PC-3 (cell line): Measurements from ENCODE around the gene CRYBB3.

Source experiments
- EZH2 ChIP-seq: fragments of 300-600 bp; sonication (generic); IDR thresholded peaks from one replicate; pipeline ENCODE4 v1.6.1; 2017; ENCODE audit warnings: antibody characterized with exemption, mild to moderate bottlenecking, low read length; ENCODE audit not compliant: unreplicated experiment
- EZH2phosphoT487 ChIP-seq: fragments of 300-600 bp; sonication (generic); IDR thresholded peaks from 2 replicates; pipeline ENCODE4 v1.6.1; 2018; ENCODE audit warnings: mild to moderate bottlenecking, antibody characterized with exemption, low read length, borderline replicate concordance
- TF ChIP-seq, protein P1 (sequence below): fragments of 300-600 bp; sonication (generic); conservative IDR thresholded peaks from 2 replicates; pipeline ENCODE4 v1.5.1; 2017; ENCODE audit warnings: antibody characterized with exemption, low read depth, mild to moderate bottlenecking, low read length

DNA sequence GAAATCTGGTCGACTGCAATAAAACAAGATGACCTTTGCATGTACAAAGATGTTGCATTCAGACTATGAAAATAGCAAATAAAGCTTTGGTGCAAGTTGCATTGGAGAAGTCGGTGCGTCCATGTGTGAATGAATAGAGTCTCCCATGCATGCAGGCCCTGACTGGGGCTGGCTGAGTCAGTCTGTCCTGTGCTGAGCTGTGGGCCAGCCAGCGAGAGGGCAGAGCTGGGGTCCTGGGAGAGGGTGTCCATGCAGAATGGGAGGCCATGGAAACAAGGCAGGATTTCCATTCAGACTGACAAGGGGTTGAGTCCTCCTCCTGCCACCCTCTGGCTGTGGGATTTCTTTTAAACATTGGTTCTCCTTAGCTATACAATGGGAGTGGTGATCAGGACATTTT lies 2.3 kb upstream of the CRYBB3 start:
- TF ChIP-seq, protein P1, sequence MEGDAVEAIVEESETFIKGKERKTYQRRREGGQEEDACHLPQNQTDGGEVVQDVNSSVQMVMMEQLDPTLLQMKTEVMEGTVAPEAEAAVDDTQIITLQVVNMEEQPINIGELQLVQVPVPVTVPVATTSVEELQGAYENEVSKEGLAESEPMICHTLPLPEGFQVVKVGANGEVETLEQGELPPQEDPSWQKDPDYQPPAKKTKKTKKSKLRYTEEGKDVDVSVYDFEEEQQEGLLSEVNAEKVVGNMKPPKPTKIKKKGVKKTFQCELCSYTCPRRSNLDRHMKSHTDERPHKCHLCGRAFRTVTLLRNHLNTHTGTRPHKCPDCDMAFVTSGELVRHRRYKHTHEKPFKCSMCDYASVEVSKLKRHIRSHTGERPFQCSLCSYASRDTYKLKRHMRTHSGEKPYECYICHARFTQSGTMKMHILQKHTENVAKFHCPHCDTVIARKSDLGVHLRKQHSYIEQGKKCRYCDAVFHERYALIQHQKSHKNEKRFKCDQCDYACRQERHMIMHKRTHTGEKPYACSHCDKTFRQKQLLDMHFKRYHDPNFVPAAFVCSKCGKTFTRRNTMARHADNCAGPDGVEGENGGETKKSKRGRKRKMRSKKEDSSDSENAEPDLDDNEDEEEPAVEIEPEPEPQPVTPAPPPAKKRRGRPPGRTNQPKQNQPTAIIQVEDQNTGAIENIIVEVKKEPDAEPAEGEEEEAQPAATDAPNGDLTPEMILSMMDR, result no peak
- TF ChIP-seq EZH2 (no peak), EZH2phosphoT487 (no peak)
